GM18508 (cell line): Measurements from ENCODE around the gene PROCR.
"Not testable (repeated sequence)": the region's sequence is repeated elsewhere in the genome, so short reads cannot be mapped to it uniquely, and the experiment has no call there.

Source experiments
- ATAC-seq: cut with Tn5 transposase; IDR thresholded peaks from one replicate; pipeline ENCODE4 v1.9.1; 2021; ENCODE audit warnings: moderate number of reproducible peaks; ENCODE audit not compliant: insufficient read depth, unreplicated experiment

The PROCR gene

DNA sequence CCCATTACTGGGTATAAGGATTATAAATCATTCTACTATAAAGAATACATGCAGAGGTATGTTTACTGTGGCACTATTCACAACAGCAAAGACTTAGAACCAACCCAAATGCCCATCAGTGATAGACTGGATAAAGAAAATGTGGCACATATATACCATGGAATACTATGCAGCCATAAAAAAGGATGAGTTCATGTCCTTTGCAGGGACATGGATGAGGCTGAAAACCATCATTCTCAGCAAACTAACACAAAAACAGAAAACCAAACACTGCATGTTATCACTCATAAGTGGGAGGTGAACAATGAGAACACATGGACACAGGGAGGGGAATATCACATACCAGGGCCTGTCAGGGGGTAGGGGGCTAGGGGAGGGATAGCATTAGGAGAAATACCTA is 7.3 kb upstream of the PROCR start:
- not testable (repeated sequence) for ATAC-seq

DNA sequence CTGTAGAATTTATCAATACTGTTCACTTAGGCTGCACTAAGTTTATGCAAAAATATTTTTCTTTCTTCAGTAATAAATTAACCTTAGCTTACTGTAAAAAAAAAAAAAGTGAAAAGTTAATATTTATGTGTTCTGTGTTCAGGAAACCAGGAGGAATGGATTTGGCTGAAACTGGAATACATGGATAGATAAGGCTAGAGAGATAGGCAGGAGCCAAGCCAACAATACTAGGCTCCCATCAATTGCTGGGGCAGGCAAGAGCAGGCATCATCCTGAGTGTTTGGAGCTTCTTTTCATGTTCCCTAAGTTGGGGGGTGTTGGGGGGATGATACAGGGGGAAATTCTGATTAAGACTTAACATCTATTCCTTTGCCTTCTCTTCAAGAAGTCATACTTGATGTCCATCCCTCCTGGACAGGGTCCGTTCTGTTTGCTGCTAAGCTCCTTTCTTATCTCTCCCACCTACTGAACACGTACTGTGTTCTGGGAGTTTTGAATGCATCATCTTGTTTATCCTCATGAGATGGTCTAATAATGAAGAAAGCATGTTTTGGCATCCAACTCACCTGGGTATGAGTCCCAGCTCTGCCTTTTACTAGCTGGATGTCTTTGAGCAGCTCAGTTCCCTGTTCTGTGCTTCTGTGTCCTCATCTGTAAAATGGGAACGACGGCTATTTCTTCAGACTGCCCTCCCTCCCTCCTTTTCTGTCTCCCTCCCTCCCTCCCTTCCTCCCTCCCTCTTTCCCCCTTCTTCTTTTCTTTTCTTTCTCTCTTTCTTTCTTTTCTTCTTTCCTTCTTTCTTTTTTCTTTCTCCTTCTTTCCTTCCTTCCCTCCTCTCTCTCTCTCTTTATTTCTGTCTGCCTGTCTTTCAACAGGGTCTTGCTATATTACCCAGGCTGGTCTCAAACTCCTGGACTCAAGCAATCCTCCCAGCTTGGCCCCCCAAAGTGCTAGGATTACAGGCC is 6.4 kb upstream of the PROCR start:
- no peak for ATAC-seq

DNA sequence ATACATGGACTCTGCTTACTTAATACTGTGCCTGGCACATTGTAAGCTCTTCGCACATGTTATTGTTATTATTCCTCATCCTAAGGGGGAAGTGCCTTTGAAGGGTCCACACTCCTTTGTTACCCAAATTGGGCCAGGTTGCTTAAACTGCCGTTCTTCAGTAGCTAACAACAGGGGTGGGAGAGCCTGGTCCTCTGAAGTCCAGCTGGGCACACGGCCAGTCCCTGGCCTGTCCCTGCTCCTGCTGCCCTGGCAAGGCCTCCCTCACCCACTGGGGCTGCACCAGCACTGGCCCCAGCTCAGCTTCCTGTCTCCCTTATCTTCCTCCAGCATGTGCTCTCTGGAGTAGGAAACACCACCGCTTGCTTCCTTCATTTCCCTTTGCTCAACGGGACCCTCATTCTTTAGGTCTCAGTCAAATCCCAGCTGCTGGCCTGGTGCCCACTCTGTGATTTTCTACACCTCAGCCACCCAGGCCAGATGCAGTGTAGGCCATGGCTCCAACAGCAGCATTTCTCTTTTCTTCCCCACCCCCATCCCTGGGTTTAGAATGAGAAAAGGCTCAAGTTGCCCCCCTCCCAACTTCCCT is 5.5 kb upstream of the PROCR start:
- no peak for ATAC-seq

DNA sequence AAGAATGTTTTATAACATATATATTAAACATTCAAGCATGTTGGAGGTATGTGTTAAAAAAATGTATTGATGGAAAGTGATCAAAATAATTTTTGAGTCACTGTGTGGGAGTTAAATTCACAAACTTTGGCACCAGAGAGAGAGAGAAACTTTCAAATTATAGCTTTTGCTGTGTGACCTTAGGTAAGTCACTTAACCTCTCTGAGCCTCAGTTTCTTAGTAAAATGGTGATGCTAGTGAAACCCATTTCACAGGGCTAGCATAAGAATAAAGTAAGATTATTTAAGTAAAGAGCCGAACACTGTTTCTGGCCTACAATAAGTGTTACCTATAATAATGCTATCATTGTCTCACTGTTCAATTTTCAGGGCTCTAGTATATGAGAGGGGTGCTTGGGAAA is 4.1 kb upstream of the PROCR start:
- no peak for ATAC-seq

DNA sequence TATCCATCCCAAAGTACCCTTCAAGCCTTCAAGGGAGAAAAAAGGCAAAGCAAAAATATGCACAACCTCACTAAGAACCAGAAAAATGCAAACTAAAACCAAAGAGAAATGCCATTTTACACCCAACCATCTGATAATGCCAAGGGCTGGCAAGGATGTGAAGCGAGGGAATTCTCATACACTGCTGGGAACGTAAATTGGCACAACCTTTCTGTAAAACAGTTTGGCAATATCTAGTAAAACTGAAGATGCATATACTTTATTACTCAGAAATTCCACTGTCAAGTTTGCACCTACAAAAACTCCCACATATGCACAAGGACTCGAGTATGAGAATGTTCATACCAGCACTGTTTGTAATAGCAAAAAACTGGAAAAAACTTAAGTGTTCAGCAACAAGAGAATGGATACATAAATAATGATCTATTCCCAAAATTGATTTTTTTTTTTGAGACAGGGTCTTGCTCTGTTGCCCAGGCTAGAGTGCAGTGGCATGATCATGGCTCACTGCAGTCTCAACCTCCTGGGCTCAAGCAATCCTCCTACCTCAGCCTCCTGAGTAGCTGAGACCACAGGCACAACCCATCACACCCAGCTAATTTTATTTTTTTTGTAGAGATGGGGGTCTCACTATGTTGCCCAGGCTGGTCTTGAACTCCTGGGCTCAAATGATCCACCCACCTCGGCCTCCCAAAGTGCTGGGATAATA is 3.0 kb upstream of the PROCR start:
- not testable (repeated sequence) for ATAC-seq

DNA sequence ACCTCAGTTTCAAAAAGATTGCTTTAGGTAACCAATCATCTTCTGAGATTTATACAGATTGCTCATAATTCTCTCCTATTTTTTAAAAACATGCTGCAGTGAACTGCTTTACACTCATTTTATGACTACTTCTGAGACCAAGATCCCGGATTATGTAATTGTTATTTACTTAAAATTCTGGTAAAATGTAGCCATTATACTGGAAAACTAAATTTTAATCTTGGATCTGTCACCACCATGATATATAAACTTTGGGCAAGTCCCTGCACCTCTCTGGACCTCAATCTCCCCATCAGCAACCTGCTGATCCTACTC is 477 bp upstream of the PROCR start:
- ATAC-seq, result no peak

DNA sequence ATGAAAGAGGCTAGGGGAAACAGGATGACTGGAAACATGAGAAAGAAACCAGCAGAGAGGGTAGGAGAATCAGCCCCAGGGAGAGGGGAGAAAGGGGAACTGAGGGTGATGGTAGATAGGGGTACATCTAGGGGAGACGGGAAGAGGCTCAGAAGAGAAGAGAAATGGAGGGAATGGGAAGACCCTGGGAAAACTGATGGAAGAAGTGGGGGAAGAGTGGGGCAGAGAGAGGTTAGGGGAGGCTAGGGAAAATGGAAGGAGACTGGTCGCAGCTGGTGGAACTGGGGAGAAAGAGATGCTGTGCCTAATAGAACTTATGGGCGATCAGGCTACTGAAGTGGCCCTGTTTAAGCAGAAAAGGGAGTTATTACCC is 548 bp downstream of the PROCR start:
- ATAC-seq, result no peak

DNA sequence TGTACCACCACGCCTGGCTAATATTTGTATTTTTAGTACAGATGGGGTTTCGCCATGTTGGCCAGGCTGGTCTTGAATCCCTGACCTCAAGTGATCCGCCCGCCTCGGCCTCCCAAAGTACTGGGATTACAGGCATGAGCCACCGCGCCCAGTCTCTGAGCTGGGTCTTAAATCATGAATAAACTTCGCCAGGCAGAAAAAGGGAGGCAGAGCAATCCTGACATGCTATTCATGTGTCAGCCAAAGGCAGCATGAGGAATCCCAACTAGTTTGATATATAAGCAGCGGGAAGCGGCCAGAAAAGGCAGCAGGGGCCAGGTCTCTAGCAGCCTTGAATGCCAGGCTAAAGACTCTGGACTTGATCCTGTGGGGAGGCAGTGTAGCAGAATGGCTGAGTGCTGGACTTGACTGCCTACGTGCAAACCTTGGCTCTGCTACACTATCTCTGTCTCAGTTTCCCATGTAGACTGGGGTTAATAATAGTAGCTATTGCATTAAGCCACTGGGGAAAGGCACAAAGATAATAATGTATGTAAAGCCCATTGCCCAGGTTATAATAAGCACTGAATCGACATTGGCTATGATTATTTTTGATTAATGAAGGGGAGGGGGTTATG is 1.8 kb downstream of the PROCR start:
- ATAC-seq, result no peak

DNA sequence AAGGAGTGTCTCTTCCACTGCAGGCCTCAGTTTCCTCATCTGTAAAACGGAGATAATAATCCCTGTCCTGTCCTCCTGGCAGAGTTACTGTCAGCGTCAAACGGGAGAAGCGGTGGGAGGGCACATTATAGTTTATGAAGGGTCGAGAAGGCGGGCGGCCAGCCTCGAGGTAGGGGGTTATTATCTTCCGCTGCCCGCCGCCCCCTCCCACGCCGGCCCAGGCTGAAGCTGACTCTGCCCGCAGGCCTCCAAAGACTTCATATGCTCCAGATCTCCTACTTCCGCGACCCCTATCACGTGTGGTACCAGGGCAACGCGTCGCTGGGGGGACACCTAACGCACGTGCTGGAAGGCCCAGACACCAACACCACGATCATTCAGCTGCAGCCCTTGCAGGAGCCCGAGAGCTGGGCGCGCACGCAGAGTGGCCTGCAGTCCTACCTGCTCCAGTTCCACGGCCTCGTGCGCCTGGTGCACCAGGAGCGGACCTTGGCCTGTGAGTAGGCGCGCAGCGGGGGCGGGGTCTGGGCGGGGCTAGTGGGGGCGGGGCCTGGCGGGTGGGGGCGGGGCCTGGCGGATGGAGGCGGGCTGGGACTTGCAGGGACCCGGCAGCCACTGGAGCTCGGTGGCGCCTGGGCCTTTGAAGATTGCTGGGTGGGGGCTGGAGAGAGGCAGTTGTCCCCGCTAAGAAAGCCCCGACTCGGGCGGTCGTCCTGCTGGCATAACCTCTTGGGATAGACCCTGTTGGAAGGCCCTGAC is 2.8 kb downstream of the PROCR start:
- no peak for ATAC-seq

DNA sequence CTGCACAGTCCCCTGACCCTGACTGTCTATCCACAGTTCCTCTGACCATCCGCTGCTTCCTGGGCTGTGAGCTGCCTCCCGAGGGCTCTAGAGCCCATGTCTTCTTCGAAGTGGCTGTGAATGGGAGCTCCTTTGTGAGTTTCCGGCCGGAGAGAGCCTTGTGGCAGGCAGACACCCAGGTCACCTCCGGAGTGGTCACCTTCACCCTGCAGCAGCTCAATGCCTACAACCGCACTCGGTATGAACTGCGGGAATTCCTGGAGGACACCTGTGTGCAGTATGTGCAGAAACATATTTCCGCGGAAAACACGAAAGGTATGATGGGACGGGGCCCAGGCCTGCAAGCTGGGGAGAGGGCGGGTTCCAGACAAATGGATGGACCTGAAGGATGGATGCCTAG is 4.3 kb downstream of the PROCR start:
- ATAC-seq, result no peak

DNA sequence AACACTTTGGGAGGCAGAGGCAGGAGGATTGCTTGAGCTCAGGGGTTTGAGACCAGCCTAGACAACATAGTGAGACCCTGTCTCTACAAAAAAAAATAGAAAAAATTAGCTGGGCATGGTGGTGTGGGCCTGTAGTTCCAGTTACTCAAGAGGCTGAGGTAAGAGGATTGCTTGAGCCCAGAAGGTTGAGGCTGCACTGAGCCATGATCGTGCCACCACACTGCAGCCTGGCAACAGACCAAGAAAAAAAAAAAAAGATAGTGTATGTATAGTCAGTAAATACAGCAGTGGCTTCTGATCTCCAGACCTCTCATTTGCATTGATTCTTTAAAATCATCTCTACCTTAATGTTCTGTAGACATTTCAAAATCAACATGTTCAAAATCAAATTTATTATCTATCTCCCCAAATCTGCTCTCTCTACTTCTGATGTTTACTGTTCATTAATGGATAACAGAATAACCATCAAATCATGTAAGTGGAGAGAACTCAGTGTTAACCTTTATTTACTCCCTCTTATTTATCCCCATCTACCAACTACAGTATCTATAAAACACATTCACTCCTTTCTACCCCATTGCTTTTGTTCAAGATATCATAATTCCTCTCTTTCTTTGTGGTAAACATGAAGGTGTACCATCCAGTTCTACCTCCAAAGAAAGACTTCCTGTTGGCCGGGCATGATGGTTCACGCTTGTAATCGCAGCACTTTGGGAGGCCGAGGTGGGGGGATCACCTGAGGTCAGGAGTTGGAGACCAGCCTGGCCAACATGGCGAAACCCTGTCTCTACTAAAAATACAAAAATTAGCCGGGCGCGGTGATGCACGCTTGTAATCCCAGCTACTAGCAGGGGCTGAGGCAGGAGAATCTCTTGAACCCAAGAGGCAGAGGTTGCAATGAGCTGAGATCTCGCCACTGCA is 7.7 kb downstream of the PROCR start:
- no peak for ATAC-seq

DNA sequence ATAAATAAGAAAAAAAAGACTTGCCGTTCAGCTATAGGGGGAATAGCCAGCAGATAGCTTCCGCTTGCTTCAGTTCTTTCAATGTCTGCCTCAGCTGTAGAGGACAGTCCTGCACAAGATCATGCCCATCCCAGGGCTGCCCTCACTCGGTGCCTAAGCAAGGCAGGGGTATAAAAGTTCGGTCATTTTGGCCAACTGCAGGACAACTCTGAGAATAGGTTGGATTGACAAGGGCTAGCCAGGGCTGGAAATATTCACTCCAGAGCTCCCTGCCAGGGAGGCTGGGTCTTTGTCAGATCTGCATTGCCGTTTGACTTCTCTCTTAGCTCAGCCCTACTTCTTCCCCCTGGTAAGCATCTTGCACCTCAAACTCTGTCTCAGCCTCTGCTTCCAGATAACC is 8.4 kb downstream of the PROCR start:
- no peak for ATAC-seq

DNA sequence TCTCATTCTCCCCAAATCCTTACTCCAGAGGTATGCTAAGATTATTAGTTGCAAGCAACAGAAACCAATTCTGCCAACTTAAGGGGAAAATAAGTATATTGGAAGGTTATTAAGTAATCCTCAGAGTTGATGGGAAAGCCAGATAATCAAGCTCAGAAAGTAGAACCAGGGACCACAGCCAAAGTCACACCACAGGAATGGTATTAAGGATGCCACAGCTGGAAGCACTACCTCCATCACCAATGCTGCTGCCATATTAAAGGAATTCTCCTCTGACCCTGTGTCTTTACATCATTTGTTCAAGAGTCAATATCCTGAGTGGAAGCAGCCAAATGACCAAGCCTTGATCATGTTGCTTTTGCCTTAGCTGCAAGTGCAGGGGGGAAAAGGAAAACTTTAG is 9.9 kb downstream of the PROCR start:
- no peak for ATAC-seq

DNA sequence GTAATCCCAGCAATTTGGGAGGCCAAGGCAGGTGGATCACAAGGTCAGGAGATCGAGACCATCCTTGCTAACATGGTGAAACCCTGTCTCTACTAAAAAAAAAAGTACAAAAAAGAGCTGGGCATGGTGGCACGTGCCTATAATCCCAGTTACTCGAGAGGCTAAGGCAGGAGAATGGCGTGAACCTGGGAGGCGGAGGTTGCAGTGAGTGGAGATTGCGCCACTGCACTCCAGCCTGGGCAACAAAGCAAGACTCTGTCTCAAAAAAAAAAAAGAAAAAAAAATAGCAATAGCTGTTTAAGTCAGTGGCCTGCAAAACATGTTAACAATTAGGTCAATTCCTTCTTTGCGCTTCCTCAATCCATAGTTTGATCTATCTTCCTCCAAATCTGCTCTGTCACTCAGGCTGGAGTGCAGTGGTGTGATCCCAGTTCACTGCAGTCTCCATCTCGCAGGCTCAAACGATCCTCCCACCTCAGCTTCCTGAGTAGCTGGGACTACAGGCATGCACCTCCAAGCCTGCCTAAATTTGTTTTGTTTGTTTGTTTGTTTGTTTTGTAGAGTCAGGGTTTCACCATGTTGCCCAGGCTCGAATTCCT is 14.9 kb downstream of the PROCR start:
- ATAC-seq, result not testable (repeated sequence)

DNA sequence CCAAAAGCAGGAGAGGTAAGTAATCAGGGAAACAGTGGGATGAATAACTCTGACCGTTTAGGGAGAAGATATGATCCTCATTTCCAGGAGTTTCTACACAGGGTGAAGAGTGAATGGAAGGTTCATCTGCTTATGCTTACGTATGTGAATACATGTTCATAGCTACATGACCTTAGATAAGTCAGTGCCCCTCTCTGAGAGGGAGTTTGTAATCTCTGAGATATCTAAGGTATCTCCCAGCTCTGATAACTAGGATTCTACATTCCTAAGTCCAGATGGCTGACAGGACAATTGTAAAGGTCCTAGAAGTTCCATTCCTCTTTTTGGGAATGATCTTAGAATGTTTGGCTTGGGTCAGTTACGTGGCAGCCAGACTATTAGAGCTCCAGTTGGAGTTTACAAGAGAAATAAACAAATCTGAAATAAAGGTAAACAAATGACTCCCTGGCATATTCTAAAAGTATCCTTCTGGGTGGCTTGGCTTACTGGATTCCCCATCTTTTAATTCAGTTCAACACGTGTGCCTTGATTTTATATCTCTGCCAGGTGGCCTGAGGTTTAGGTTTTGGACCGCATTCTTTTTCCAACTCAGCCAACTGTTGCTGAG is 15.8 kb downstream of the PROCR start:
- no peak for ATAC-seq

DNA sequence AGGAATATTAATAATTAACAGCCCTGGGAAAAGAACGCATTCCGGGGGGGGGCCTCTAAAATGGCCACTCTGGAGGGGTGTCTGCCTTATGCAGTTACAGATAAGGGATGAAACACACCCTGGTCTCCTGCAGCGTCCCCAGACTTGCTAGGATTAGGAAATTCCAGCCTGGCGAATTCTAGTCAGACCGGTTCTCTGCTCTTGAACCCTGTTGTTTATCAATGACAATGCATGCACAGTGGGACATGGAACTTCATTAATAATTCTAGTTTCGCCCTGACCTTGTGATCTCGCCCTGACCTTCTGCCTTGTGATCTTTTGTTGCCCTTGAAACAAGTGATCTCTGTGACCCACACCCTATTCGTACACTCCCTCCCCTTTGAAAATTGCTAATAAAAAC is 17.4 kb downstream of the PROCR start:
- ATAC-seq, result not testable (repeated sequence)

DNA sequence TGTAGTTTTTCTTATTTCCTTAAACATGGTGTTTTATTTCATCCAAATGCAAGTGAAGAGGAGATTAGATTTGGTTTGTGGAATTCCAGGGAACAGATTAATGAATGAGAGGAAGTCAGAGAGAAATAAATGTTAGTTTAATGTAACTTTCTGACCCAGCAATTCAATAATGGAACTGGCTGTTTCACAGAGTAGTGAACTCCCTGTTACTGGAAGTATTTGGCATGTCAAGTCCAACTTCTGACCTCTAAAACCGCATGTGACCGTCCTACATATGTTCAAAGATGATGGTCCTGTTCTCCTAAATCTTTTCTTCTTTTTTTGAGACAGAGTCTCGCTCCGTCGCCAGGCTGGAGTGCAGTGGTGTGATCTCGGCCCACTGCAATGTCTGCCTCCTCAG is 18.7 kb downstream of the PROCR start:
- no peak for ATAC-seq

DNA sequence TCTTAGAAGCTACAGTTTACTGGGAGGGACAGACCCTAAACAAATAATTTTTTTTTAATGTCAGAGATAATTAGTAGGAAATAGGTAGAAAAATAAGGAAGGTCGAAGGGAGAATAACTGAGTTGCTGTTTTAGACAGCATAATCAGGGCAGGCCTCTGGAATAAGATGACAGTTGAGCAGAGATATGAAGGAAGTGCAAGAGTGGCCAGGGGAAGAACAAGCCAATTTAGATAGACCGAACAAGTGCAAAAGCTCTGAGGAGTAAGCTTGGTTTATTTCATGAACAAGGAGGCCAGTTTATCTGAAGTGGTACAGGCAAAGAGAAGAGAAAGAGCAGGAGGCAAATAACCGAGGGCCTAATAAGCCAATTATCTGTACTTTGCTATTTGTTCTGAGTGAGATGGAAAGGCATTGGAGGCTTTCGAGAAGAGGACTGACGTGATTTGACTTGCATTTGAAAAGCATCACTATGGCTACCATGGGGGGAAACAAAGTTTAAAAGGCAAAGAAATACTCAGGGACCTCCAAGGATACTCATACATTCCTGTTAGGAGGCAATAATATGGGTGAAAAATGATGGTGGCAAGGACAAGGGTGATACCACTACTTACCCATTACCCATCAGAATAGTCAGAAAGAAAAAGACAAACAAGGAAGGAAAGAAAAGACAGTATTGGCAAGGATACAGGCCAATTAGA is 19.7 kb downstream of the PROCR start:
- no peak for ATAC-seq
